ENCODE measurements around the gene POLA1. TPM values are rescaled to one million over a fixed set of nuclear protein-coding genes. Genes with fewer than 3 reads are reported as not detected.

Gene POLA1
- polyA plus RNA-seq, 1 experiment = 2.5 TPM

DNA sequence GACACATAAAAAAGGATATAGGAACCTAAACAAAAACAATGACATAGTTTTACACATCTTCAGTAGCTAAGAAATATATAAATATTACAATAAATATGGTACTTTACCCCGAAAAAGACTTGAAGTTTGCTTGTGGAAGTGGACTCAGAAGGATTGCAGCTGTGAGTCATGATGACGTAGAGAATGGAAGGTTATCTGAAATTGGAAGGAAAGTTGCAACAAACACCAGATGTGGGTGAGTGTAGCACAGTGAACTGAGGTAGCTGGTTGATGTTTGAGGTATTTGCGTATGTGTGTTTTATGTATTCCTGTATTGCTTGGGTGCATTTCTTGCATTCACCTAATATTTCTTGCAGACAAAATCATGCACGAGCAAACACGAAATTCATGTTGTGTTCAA is 209.1 kb downstream of the POLA1 start:
- TF ChIP-seq, protein P1, sequence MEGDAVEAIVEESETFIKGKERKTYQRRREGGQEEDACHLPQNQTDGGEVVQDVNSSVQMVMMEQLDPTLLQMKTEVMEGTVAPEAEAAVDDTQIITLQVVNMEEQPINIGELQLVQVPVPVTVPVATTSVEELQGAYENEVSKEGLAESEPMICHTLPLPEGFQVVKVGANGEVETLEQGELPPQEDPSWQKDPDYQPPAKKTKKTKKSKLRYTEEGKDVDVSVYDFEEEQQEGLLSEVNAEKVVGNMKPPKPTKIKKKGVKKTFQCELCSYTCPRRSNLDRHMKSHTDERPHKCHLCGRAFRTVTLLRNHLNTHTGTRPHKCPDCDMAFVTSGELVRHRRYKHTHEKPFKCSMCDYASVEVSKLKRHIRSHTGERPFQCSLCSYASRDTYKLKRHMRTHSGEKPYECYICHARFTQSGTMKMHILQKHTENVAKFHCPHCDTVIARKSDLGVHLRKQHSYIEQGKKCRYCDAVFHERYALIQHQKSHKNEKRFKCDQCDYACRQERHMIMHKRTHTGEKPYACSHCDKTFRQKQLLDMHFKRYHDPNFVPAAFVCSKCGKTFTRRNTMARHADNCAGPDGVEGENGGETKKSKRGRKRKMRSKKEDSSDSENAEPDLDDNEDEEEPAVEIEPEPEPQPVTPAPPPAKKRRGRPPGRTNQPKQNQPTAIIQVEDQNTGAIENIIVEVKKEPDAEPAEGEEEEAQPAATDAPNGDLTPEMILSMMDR (IDR thresholded peaks at IDR 0.05; ENCODE audit: insufficient read depth, low read depth, low read length) = no peak
- Histone ChIP-seq H3K36me3 (ENCODE audit: control insufficient read depth, insufficient read depth, low read length) (no peaks in the 10 kb centered on the region), H3K4me3 (ENCODE audit: low read depth, low read length) (no peak overlapping the region), H3K27me3 (ENCODE audit: control insufficient read depth, insufficient read depth, low read length) (no peaks in the 10 kb centered on the region)
- CTCF ChIA-PET = interaction anchor here (0.6 kb wide), 1 partner anchor 288 kb away, joined by 3 read pairs; no protein-coding TSS in a partner anchor
- POLR2A ChIA-PET = no interaction called here
- DNase-seq (ENCODE audit: low read depth) = no peak

DNA sequence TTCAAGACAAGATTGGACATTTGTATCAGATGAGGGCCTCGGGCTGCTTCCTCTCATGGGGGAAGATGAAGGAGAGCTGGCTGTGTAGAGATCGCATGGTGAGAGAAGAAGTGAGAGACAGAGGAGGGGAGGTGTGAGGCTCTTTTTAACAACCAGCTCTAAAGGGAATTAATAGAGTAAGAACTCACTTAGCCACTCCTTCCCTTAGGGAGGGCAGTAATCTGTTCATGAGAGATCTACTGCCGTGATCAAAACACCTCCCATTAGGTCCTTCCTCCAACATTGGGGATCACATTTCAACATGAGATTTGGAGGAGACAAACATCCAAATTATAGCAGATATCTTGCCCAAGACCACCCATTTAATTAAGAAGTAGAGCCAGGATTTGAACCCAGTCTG is 225.0 kb downstream of the POLA1 start:
- H3K27me3 ChIP-seq (ENCODE audit: control insufficient read depth, insufficient read depth, low read length) = no peaks in the 10 kb centered on the region
- no peak overlapping the region for H3K4me3 ChIP-seq (ENCODE audit: low read depth, low read length)
- DNase-seq (ENCODE audit: low read depth) = no peak
- TF ChIP-seq, protein P1 (IDR thresholded peaks at IDR 0.05; ENCODE audit: insufficient read depth, low read depth, low read length) = no peak
- POLR2A ChIA-PET = no interaction called here
- CTCF ChIA-PET = no interaction called here
- H3K36me3 ChIP-seq (ENCODE audit: control insufficient read depth, insufficient read depth, low read length) = no peaks in the 10 kb centered on the region

DNA sequence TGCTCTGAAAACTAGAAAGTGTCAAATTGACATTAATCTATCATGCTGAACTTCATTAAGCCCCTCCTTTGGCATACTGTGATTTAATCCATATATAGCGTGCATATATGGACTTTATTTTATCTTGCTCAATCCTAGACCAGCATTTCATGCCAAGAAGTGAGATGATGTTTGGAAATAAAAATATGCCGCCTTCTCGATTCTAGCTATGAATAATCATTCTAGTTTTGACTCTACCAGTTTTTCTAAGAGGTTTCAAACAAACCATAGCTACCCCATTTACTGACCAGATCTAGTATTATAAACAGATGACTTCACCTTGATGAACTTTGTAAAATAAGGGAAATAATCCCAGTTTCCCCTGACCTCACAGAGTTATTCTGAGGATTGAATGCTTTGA is 227.1 kb downstream of the POLA1 start:
- no peaks in the 10 kb centered on the region for H3K36me3 ChIP-seq (ENCODE audit: control insufficient read depth, insufficient read depth, low read length)
- H3K4me3 ChIP-seq (ENCODE audit: low read depth, low read length) = no peak overlapping the region
- H3K27me3 ChIP-seq (ENCODE audit: control insufficient read depth, insufficient read depth, low read length) = no peaks in the 10 kb centered on the region
- TF ChIP-seq, protein P1 (IDR thresholded peaks at IDR 0.05; ENCODE audit: insufficient read depth, low read depth, low read length) = no peak
- POLR2A ChIA-PET = no interaction called here
- CTCF ChIA-PET = no interaction called here
- DNase-seq (ENCODE audit: low read depth) = no peak

DNA sequence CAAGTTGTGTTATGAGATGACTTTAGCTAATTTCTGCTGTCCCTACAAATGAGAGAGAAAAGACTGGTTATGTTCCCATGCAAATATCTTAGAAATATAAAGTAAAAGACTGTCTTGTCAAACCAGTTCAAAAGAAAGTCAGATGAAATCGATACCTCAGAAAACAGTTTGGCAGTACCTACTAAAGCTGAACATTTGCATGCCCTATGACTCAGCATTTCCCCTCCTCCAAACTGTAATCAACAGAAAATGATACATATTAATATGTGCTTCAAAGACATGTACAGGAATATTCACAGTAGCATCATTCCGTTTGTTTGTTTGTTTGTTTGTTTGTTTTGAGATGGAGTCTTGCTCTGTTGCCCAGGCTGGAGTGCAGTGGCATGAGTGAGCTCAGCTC is 231.7 kb downstream of the POLA1 start:
- ChIA-PET POLR2A (no interaction called here), CTCF (interaction anchor here (1.3 kb wide), 1 partner anchor 9 kb away, joined by 3 read pairs; no protein-coding TSS in a partner anchor)
- TF ChIP-seq, protein P1 (IDR thresholded peaks at IDR 0.05; ENCODE audit: insufficient read depth, low read depth, low read length) = no peak

DNA sequence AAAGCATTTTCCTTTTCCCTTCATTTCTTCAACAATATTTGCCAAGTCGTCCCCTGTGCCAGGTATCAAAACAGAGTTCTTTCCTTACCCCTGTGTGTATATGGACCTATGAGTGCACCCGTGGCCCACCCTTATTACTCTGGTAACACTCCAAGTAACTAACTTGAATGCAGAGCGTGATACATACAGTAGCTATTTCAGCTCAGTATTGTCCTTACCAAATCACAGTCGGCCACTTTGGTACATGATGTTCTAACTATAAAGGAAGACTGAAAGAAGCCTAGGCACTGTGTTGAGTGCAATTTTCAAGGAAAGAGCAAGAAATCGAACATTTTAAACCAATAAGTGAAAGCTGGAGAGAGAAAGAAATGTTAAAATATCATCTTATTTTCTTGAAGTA is 233.7 kb downstream of the POLA1 start:
- H3K4me3 ChIP-seq (ENCODE audit: low read depth, low read length) = no peak overlapping the region
- H3K27me3 ChIP-seq (ENCODE audit: control insufficient read depth, insufficient read depth, low read length) = no peaks in the 10 kb centered on the region
- no peaks in the 10 kb centered on the region for H3K36me3 ChIP-seq (ENCODE audit: control insufficient read depth, insufficient read depth, low read length)
- no peak for DNase-seq (ENCODE audit: low read depth)
- ChIA-PET POLR2A (no interaction called here), CTCF (no interaction called here)
- TF ChIP-seq, protein P1 (IDR thresholded peaks at IDR 0.05; ENCODE audit: insufficient read depth, low read depth, low read length) = no peak

More for the DNA sequence above, 231.7 kb downstream of the POLA1 start:
- no peak overlapping the region for H3K4me3 ChIP-seq (ENCODE audit: low read depth, low read length)
- H3K27me3 ChIP-seq (ENCODE audit: control insufficient read depth, insufficient read depth, low read length) = no peaks in the 10 kb centered on the region
- no peaks in the 10 kb centered on the region for H3K36me3 ChIP-seq (ENCODE audit: control insufficient read depth, insufficient read depth, low read length)
- no peak for DNase-seq (ENCODE audit: low read depth)
